Tongue (tissue), 2 donors: ENCODE data around the gene PCDHB14. TPM values are rescaled to one million over a fixed set of nuclear protein-coding genes. Genes with fewer than 3 reads are reported as not detected.
"Not testable (repeated sequence)": the region's sequence is repeated elsewhere in the genome, so short reads cannot be mapped to it uniquely, and the experiment has no call there.

Source experiments
- DNase-seq: peaks from one replicate; pipeline ENCODE4 v3.0.0-alpha.2; 2015
- total RNA-seq: library from RNA; depleted of rRNA; stranded (reverse); fragments of >200 nt; gene quantifications from one replicate; pipeline ENCODE4 v1.2.3, GENCODE V29; 2014

PCDHB14 gene
- total RNA-seq, 1 donor from 2014 or later = 7.8 TPM

GRCh38 chr5:141210281-141210680 lies 12.9 kb upstream of the PCDHB14 start:
- DNase-seq = not testable (repeated sequence)

GRCh38 chr5:141210849-141211248 lies 12.3 kb upstream of the PCDHB14 start:
- not testable (repeated sequence) for DNase-seq

- peak; percentile 31 for DNase-seq
Observed at GRCh38 chr5:141213656-141214339, 9.3 kb upstream of the PCDHB14 start, which contains the start of gene PCDHB13. Gene PCDHB13 (plus strand): TSS chr5:141213919. CDS start chr5:141214124, 205 bp downstream.

GRCh38 chr5:141214583-141214982 lies 8.6 kb upstream of the PCDHB14 start:
- not testable (repeated sequence) for DNase-seq

- DNase-seq = not testable (repeated sequence)
Observed at GRCh38 chr5:141215504-141215903, 7.6 kb upstream of the PCDHB14 start.

- DNase-seq = not testable (repeated sequence)
Observed at GRCh38 chr5:141216035-141216434, 7.1 kb upstream of the PCDHB14 start.

- not testable (repeated sequence) for DNase-seq
Observed at GRCh38 chr5:141224844-141225243, 1.7 kb downstream of the PCDHB14 start.

- DNase-seq = not testable (repeated sequence)
Observed at GRCh38 chr5:141225421-141225820, 2.3 kb downstream of the PCDHB14 start.

GRCh38 chr5:141234109-141234667 lies 11.0 kb downstream of the PCDHB14 start:
- DNase-seq = peak; percentile 41

- DNase-seq = not testable (repeated sequence)
Observed at GRCh38 chr5:141235922-141236321, 12.8 kb downstream of the PCDHB14 start.

GRCh38 chr5:141236516-141237313 lies 13.6 kb downstream of the PCDHB14 start:
- no peak for DNase-seq

GRCh38 chr5:141241496-141241895 lies 18.4 kb downstream of the PCDHB14 start:
- no peak for DNase-seq

GRCh38 chr5:141245250-141245717 lies 22.1 kb downstream of the PCDHB14 start, which contains the start of gene PCDHB15:
Gene PCDHB15 (plus strand): TSS chr5:141245395. CDS start chr5:141245579, 184 bp downstream.
- peak; percentile 63 for DNase-seq

- not testable (repeated sequence) for DNase-seq
Observed at GRCh38 chr5:141246971-141247370, 23.8 kb downstream of the PCDHB14 start.

- not testable (repeated sequence) for DNase-seq
Observed at GRCh38 chr5:141247434-141247833, 24.3 kb downstream of the PCDHB14 start.

GRCh38 chr5:141250576-141250975 lies 27.4 kb downstream of the PCDHB14 start:
- no peak for DNase-seq

GRCh38 chr5:141258464-141258863 lies 35.3 kb downstream of the PCDHB14 start:
- no peak for DNase-seq

GRCh38 chr5:141258948-141259347 lies 35.8 kb downstream of the PCDHB14 start:
- no peak for DNase-seq

- DNase-seq = no peak
Observed at GRCh38 chr5:141260458-141261237, 37.5 kb downstream of the PCDHB14 start.

- no peak for DNase-seq
Observed at GRCh38 chr5:141261238-141261546, 38.0 kb downstream of the PCDHB14 start.

- no peak for DNase-seq
Observed at GRCh38 chr5:141269195-141269594, 46.1 kb downstream of the PCDHB14 start.

- DNase-seq = no peak
Observed at GRCh38 chr5:141272906-141273305, 49.8 kb downstream of the PCDHB14 start.
